H9 (cell line): ENCODE results near the gene ZSCAN5A. TPM values are rescaled to one million over a fixed set of nuclear protein-coding genes. Genes with fewer than 3 reads are reported as not detected.

Experiments used
- DNase-seq: peaks from one replicate; pipeline ENCODE4 v3.0.0-alpha.2; 2017
- H2AFZ ChIP-seq: one replicate; pipeline ENCODE4 v1.6.1; 2013; ENCODE audit warnings: mild to moderate bottlenecking, low read length, control low read depth, moderate library complexity
- H2AK5ac ChIP-seq: 2 replicates; pipeline ENCODE4 v1.6.1; 2013; ENCODE audit warnings: low read length, control low read depth, mixed read lengths; ENCODE audit not compliant: insufficient read length
- H2BK120ac ChIP-seq: one replicate; pipeline ENCODE4 v1.6.1; 2013; ENCODE audit warnings: low read depth, mild to moderate bottlenecking, low read length, control low read depth, inconsistent platforms; ENCODE audit not compliant: poor library complexity, severe bottlenecking
- H2BK12ac ChIP-seq: 2 replicates; pipeline ENCODE4 v1.6.1; 2013; ENCODE audit warnings: low read length, control low read depth, mixed read lengths, low read depth; ENCODE audit not compliant: insufficient read length
- H2BK15ac ChIP-seq: 2 replicates; pipeline ENCODE4 v1.6.1; 2013; ENCODE audit warnings: low read depth, low read length, control low read depth
- H2BK20ac ChIP-seq: one replicate; pipeline ENCODE4 v1.6.1; 2013; ENCODE audit warnings: low read depth, mild to moderate bottlenecking, low read length, control low read depth, inconsistent platforms; ENCODE audit not compliant: poor library complexity, severe bottlenecking
- H2BK5ac ChIP-seq: 2 replicates; pipeline ENCODE4 v1.6.1; 2013; ENCODE audit warnings: low read length, control low read depth, mixed read lengths; ENCODE audit not compliant: insufficient read length
- H3K14ac ChIP-seq: 2 replicates; pipeline ENCODE4 v1.6.1; 2013; ENCODE audit warnings: low read length, control low read depth; ENCODE audit not compliant: insufficient read depth
- H3K18ac ChIP-seq: 2 replicates; pipeline ENCODE4 v1.6.1; 2013; ENCODE audit warnings: low read depth, mild to moderate bottlenecking, mixed read lengths, low read length, control low read depth; ENCODE audit not compliant: insufficient read length
- H3K23ac ChIP-seq: 2 replicates; pipeline ENCODE4 v1.6.1; 2013; ENCODE audit warnings: low read length, control low read depth, mixed read lengths, low read depth; ENCODE audit not compliant: insufficient read length
- H3K23me2 ChIP-seq: 2 replicates; pipeline ENCODE4 v1.6.1; 2013; ENCODE audit warnings: low read depth, mild to moderate bottlenecking, mixed read lengths, low read length, control low read depth; ENCODE audit not compliant: insufficient read length, poor library complexity, severe bottlenecking
- H3K27ac ChIP-seq: 2 replicates; pipeline ENCODE4 v1.5.1; 2013; ENCODE audit warnings: low read length, control low read depth, mixed read lengths, low read depth; ENCODE audit not compliant: insufficient read length
- H3K27me3 ChIP-seq: 2 replicates; pipeline ENCODE4 v1.6.1; 2013; ENCODE audit warnings: low read length, control low read depth, inconsistent platforms; ENCODE audit not compliant: insufficient read depth
- H3K4ac ChIP-seq: 2 replicates; pipeline ENCODE4 v1.6.1; 2013; ENCODE audit warnings: low read depth, mild to moderate bottlenecking, control low read depth, inconsistent platforms, low read length, moderate library complexity
- H3K4me1 ChIP-seq: 2 replicates; pipeline ENCODE4 v1.6.1; 2013; ENCODE audit warnings: low read length, control low read depth, inconsistent platforms; ENCODE audit not compliant: insufficient read depth
- H3K4me2 ChIP-seq: 2 replicates; pipeline ENCODE4 v1.6.1; 2013; ENCODE audit warnings: low read length, control low read depth, mixed read lengths; ENCODE audit not compliant: insufficient read length, insufficient read depth
- H3K56ac ChIP-seq: 2 replicates; pipeline ENCODE4 v1.6.1; 2013; ENCODE audit warnings: low read depth, mild to moderate bottlenecking, mixed read lengths, low read length, control low read depth; ENCODE audit not compliant: insufficient read length
- H3K79me1 ChIP-seq: 2 replicates; pipeline ENCODE4 v1.6.1; 2013; ENCODE audit warnings: low read depth, mild to moderate bottlenecking, moderate library complexity, low read length, control low read depth, inconsistent platforms; ENCODE audit not compliant: insufficient read depth, poor library complexity, severe bottlenecking
- H3K79me2 ChIP-seq: 2 replicates; pipeline ENCODE4 v1.6.1; 2013; ENCODE audit warnings: low read length, control low read depth, inconsistent platforms; ENCODE audit not compliant: insufficient read depth
- H3K9ac ChIP-seq: 2 replicates; pipeline ENCODE4 v1.6.1; 2013; ENCODE audit warnings: low read length, control low read depth, mixed read lengths; ENCODE audit not compliant: insufficient read length; ENCODE audit errors: extremely low read depth
- H3K9me3 ChIP-seq: one replicate; pipeline ENCODE4 v1.6.1; 2013; ENCODE audit warnings: low read depth, low read length, inconsistent platforms; ENCODE audit not compliant: control insufficient read depth
- H3T11ph ChIP-seq: one replicate; pipeline ENCODE4 v1.6.1; 2013; ENCODE audit warnings: mild to moderate bottlenecking, low read length, control low read depth, inconsistent platforms
- H4K20me1 ChIP-seq: one replicate; pipeline ENCODE4 v1.6.1; 2013; ENCODE audit not compliant: control insufficient read depth, insufficient read length, insufficient read depth
- H4K5ac ChIP-seq: 2 replicates; pipeline ENCODE4 v1.6.1; 2013; ENCODE audit warnings: low read depth, mild to moderate bottlenecking, mixed read lengths, low read length, control low read depth; ENCODE audit not compliant: insufficient read length
- H4K8ac ChIP-seq: replicated peaks from 2 replicates; pipeline ENCODE4 v1.6.1; 2013; ENCODE audit warnings: low read length, control low read depth, mixed read lengths, low read depth; ENCODE audit not compliant: insufficient read length
- H4K91ac ChIP-seq: 2 replicates; pipeline ENCODE4 v1.6.1; 2013; ENCODE audit warnings: low read depth, mild to moderate bottlenecking, moderate library complexity, mixed read lengths, low read length, control low read depth; ENCODE audit not compliant: insufficient read length
- H3K27ac Mint-ChIP-seq, 3 experiments: 2 replicates in 2 of 3; 3 replicates in 1 of 3; pipeline ENCODE4 v1.8.0; 2020 to 2021; ENCODE audit warnings: mixed read lengths in 3 of 3, mild to moderate bottlenecking in 1 of 3, moderate library complexity in 1 of 3
- H3K27me3 Mint-ChIP-seq: 2 replicates; pipeline ENCODE4 v1.8.0; 2021; ENCODE audit warnings: low read depth, mild to moderate bottlenecking, moderate library complexity, mixed read lengths
- H3K36me3 Mint-ChIP-seq, 3 experiments: 2 replicates in 2 of 3; 3 replicates in 1 of 3; pipeline ENCODE4 v1.8.0; 2020 to 2021; ENCODE audit warnings: low read depth in 3 of 3, mixed read lengths in 3 of 3; ENCODE audit not compliant: insufficient read depth in 1 of 3
- H3K4me1 Mint-ChIP-seq, 2 experiments: 2 replicates each; pipeline ENCODE4 v1.8.0; 2020; ENCODE audit warnings: mixed read lengths in 2 of 2
- H3K4me3 Mint-ChIP-seq, 2 experiments: 2 replicates in 1 of 2; 3 replicates in 1 of 2; pipeline ENCODE4 v1.8.0; 2020 to 2021; ENCODE audit warnings: mild to moderate bottlenecking in 2 of 2, mixed read lengths in 2 of 2, moderate library complexity in 1 of 2
- H3K9me3 Mint-ChIP-seq, 2 experiments: 2 replicates in 1 of 2; 3 replicates in 1 of 2; pipeline ENCODE4 v1.8.0; 2020; ENCODE audit warnings: mild to moderate bottlenecking in 2 of 2, mixed read lengths in 2 of 2, moderate library complexity in 1 of 2
- WGBS: extraction: QIAGEN DNeasy Blood & Tissue Kit; methylation state at CpG from one replicate; pipeline ENCODE4 v1.1.7; 2013; ENCODE audit warnings: missing lambda C conversion rate, low lambda C conversion rate, mixed read lengths; ENCODE audit not compliant: insufficient read length; ENCODE audit errors: extremely low coverage; 5-methylcytosine and 5-hydroxymethylcytosine counted together
- total RNA-seq: library from RNA; stranded (reverse); gene quantifications from 2 replicates; pipeline ENCODE4 v1.2.1, GENCODE V29; 2021
- TF ChIP-seq, protein P1 (sequence below): fragments of 200-600 bp; sonication (generic); conservative IDR thresholded peaks from 3 replicates; pipeline ENCODE4 v1.8.0; 2021; ENCODE audit warnings: antibody characterized with exemption, mild to moderate bottlenecking

ZSCAN5A gene
- total RNA-seq, 1 experiment from 2014 or later, result 12.5 TPM

DNA sequence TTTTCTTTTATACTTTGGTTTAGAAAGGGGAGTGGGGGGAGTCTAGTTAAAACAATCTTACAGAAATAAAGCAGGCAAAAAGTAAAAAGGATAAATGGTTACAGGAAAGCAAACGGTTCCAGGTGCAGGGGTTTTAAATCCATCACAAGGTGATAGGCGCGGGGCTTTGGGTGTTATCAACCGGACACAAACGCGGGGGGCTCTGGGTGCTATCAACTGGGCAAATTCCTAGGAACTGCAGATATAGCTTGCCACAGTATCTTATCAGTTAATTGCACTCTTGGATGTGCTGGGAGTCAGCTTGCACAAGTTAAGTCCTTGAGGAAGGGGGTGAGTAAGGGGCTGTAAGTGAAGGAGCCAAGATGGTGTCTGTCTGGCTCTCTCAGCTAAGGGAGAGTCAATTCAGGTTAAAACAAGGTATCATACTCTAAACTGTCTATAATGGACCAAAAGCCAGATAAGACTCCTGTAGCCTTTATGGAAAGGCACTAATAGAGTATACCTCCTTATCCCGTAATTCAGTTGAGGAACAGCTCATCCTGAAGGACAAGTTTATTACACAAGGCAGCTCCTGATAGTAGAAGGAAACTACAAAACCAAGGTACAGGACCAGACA is 32.6 kb upstream of the ZSCAN5A start:
- H3K27ac Mint-ChIP-seq, result no peak overlapping the region
- H2AK5ac ChIP-seq, result no peak overlapping the region
- H3K4me3 Mint-ChIP-seq, result no peak overlapping the region
- H3K79me1 ChIP-seq, result no peaks in the 10 kb centered on the region
- peaks cover 12% of the 10 kb centered on the region for H3K9me3 ChIP-seq
- peaks cover 9 to 15% (median 13%) of the 10 kb centered on the region in 3 experiments; a peak in 6 of 7 replicates for H3K36me3 Mint-ChIP-seq
- peaks cover 43 to 70% of the 10 kb centered on the region in 2 experiments for H3K9me3 Mint-ChIP-seq
- H3K79me2 ChIP-seq, result no peaks in the 10 kb centered on the region
- no peak overlapping the region for H3K4me2 ChIP-seq
- no peak overlapping the region for H4K5ac ChIP-seq
- no peak overlapping the region for H2AFZ ChIP-seq
- no peaks in the 10 kb centered on the region for H3K23me2 ChIP-seq
- WGBS, result no CpG with 5 or more reads among the region's 7 CpGs
- H2BK20ac ChIP-seq, result no peak overlapping the region
- no peak overlapping the region for H2BK5ac ChIP-seq
- no peak overlapping the region for H3K18ac ChIP-seq
- peaks cover 6% of the 10 kb centered on the region for H3K27me3 Mint-ChIP-seq
- no peak overlapping the region for H3K14ac ChIP-seq
- no peaks in the 10 kb centered on the region for H3K27me3 ChIP-seq
- peaks cover 6 to 27% of the 10 kb centered on the region in 2 experiments for H3K4me1 Mint-ChIP-seq
- H4K8ac ChIP-seq, result no peak overlapping the region
- TF ChIP-seq, protein P1, sequence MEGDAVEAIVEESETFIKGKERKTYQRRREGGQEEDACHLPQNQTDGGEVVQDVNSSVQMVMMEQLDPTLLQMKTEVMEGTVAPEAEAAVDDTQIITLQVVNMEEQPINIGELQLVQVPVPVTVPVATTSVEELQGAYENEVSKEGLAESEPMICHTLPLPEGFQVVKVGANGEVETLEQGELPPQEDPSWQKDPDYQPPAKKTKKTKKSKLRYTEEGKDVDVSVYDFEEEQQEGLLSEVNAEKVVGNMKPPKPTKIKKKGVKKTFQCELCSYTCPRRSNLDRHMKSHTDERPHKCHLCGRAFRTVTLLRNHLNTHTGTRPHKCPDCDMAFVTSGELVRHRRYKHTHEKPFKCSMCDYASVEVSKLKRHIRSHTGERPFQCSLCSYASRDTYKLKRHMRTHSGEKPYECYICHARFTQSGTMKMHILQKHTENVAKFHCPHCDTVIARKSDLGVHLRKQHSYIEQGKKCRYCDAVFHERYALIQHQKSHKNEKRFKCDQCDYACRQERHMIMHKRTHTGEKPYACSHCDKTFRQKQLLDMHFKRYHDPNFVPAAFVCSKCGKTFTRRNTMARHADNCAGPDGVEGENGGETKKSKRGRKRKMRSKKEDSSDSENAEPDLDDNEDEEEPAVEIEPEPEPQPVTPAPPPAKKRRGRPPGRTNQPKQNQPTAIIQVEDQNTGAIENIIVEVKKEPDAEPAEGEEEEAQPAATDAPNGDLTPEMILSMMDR, result no peak
- H3K4ac ChIP-seq, result no peak overlapping the region
- no peak overlapping the region for H2BK120ac ChIP-seq
- H3K4me1 ChIP-seq, result no peaks in the 10 kb centered on the region
- no peak overlapping the region for H3K9ac ChIP-seq
- DNase-seq, result no peak
- H3K27ac ChIP-seq, result no peak overlapping the region
- no peak overlapping the region for H3K23ac ChIP-seq
- H2BK15ac ChIP-seq, result no peak overlapping the region
- no peak overlapping the region for H2BK12ac ChIP-seq
- no peak overlapping the region for H3K56ac ChIP-seq
- no peaks in the 10 kb centered on the region for H4K20me1 ChIP-seq
- no peak overlapping the region for H4K91ac ChIP-seq
- no peak overlapping the region for H3T11ph ChIP-seq
